CD4-positive, alpha-beta T cell (primary cell): ENCODE measurements around the gene NTM. TPM values are rescaled to one million over a fixed set of nuclear protein-coding genes. Genes with fewer than 3 reads are reported as not detected.

Source experiments
- ATAC-seq: fragments of 200-7000 bp; cut with Tn5 transposase; one replicate; pipeline ENCODE4 v1.10.0; 2022; ENCODE audit warnings: mild to moderate bottlenecking; ENCODE audit not compliant: poor library complexity
- CTCF ChIA-PET: fragments of 350-600 bp; sonication (Branson Sonifier 250); formaldehyde crosslinking; loops from one replicate; lab custom pipeline; 2021; ENCODE audit warnings: antibody characterized with exemption, inconsistent platforms; lab: Charles Lee
- POLR2A ChIA-PET: fragments of 350-600 bp; sonication (Branson Sonifier 250); formaldehyde crosslinking; loops from one replicate; lab custom pipeline; 2021; ENCODE audit warnings: antibody characterized with exemption, inconsistent platforms; lab: Charles Lee
- DNase-seq, 14 experiments: peaks; one replicate each; pipeline ENCODE4 v3.0.0-alpha.2; 2013 to 2020; ENCODE audit warnings: mixed read lengths in 2 of 14
- H3K27ac ChIP-seq, 2 donors: one replicate each; pipeline versions ENCODE4 v1.5.1 to v1.7.0; 2013; ENCODE audit warnings: low read length in 2 of 2, low read depth in 1 of 2, mild to moderate bottlenecking in 1 of 2
- H3K27me3 ChIP-seq, 2 experiments: 1 replicate in 1 of 2; 2 replicates in 1 of 2; pipeline versions ENCODE4 v1.6.1 to v1.7.0; 2013; ENCODE audit warnings: low read length in 2 of 2, control low read depth in 1 of 2, mild to moderate bottlenecking in 1 of 2, moderate library complexity in 1 of 2; ENCODE audit not compliant: insufficient read depth in 2 of 2, control insufficient read depth in 1 of 2
- H3K36me3 ChIP-seq: one replicate; pipeline ENCODE4 v1.6.1; 2013; ENCODE audit warnings: low read length, control low read depth; ENCODE audit not compliant: insufficient read depth
- H3K4me1 ChIP-seq: one replicate; pipeline ENCODE4 v1.6.1; 2013; ENCODE audit warnings: low read length, control low read depth; ENCODE audit not compliant: insufficient read depth
- H3K4me3 ChIP-seq: one replicate; pipeline ENCODE4 v1.5.1; 2013; ENCODE audit warnings: mild to moderate bottlenecking, low read length, moderate library complexity
- H3K9me3 ChIP-seq, 2 experiments: 1 replicate in 1 of 2; 2 replicates in 1 of 2; pipeline versions ENCODE4 v1.6.1 to v1.7.0; 2013; ENCODE audit warnings: low read length in 2 of 2, mild to moderate bottlenecking in 2 of 2, control low read depth in 1 of 2, moderate library complexity in 1 of 2; ENCODE audit not compliant: control insufficient read depth in 1 of 2, insufficient read depth in 1 of 2
- H3K27ac Mint-ChIP-seq: one replicate; pipeline ENCODE4 v1.8.0; 2020; ENCODE audit warnings: mixed read lengths
- H3K27me3 Mint-ChIP-seq: one replicate; pipeline ENCODE4 v1.8.0; 2021; ENCODE audit warnings: mixed read lengths
- H3K36me3 Mint-ChIP-seq: one replicate; pipeline ENCODE4 v1.8.0; 2021; ENCODE audit warnings: low read depth, mixed read lengths
- H3K4me1 Mint-ChIP-seq: one replicate; pipeline ENCODE4 v1.8.0; 2021; ENCODE audit warnings: low read depth, mixed read lengths
- H3K4me3 Mint-ChIP-seq: one replicate; pipeline ENCODE4 v1.8.0; 2020; ENCODE audit warnings: mild to moderate bottlenecking, mixed read lengths
- H3K9me3 Mint-ChIP-seq: one replicate; pipeline ENCODE4 v1.8.0; 2020; ENCODE audit warnings: mixed read lengths
- intact Hi-C, 2 experiments: fragments of 100-400 bp; cut with DNase I in 1 of 2; cut with micrococcal nuclease in 1 of 2; formaldehyde crosslinking; loops; one replicate each; pipeline versions ENCODE4 v1.15.1 to v1.9.0; 2023 to 2025; cut with DNase I, micrococcal nuclease
- total RNA-seq, 174 experiments: library from RNA in 2 of 174; stranded (reverse) in 2 of 174; gene quantifications; one replicate each; pipeline ENCODE4 v1.2.3 and lab custom pipeline; 2021 to 2026
- TF ChIP-seq, protein P1 (sequence below): fragments of 200-600 bp; IDR thresholded peaks from one replicate; pipeline ENCODE4 v1.8.0; 2022; ENCODE audit warnings: antibody characterized with exemption, mild to moderate bottlenecking

The NTM gene
- total RNA-seq, 2 experiments from 2014 or later = not detected

DNA sequence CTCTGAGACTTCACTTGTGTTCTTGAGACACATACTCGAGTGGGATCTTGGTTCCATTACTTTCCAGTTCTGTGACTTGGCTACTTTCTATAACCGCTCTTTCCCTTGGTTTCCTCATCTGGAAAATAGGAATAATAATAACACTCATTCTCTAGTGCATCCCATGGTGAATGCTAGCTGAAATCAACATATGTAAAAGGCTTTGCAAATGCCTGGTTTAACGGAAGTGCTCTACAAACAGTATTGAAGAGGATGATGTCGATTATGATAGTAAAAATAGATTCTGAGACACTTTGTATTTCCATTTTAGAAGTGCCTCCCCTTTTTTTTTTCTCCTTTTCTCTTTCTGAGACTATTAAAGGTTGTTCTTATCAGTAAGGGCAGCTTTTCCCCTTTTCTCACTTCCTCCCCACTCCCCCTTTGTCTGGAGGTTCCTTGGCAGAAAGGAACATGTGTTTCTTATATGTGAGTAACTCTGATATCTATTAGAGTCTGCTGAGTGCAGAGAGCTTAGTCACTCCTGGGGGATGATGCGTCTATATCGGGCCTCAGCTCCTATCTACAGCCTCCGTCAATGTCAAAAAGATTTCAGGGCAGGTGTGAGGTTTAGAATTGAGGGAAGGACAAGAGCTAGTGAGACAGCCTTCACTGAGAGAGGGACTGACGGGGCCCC lies 489.3 kb downstream of the NTM start:
- DNase-seq = no peak

DNA sequence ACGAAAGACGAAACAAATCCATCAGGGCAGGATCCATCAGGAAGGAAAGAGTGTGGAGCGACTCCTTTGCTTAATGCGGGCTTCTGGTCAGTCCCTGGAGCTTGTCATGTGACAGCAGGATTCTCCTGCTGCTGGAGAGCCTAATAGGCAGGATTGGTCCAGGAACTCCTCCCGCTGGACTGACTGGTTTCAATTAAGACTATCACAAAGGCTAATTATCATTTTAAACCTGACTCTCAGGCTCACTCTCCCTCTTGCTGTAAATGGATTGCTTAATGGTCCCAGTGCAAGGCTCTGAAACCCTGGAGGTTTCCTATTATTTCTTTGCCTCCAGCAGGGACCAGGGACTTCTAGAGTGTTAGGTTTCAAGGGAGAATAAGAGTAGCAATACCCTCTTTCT lies 493.8 kb downstream of the NTM start:
- intact Hi-C loops = no loop called here
- H3K4me1 ChIP-seq = no peaks in the 10 kb centered on the region
- no peak overlapping the region for H3K4me3 Mint-ChIP-seq

More for the DNA sequence above, 489.3 kb downstream of the NTM start:
- POLR2A ChIA-PET = no interaction called here
- CTCF ChIA-PET = no interaction called here
- no peak overlapping the region for H3K27ac ChIP-seq
- Mint-ChIP-seq H3K27me3 (no peaks in the 10 kb centered on the region), H3K4me1 (no peaks in the 10 kb centered on the region), H3K36me3 (no peaks in the 10 kb centered on the region), H3K9me3 (no peaks in the 10 kb centered on the region), H3K27ac (no peak overlapping the region), H3K4me3 (no peak overlapping the region)
- no peak overlapping the region for H3K4me3 ChIP-seq
- TF ChIP-seq, protein P1, sequence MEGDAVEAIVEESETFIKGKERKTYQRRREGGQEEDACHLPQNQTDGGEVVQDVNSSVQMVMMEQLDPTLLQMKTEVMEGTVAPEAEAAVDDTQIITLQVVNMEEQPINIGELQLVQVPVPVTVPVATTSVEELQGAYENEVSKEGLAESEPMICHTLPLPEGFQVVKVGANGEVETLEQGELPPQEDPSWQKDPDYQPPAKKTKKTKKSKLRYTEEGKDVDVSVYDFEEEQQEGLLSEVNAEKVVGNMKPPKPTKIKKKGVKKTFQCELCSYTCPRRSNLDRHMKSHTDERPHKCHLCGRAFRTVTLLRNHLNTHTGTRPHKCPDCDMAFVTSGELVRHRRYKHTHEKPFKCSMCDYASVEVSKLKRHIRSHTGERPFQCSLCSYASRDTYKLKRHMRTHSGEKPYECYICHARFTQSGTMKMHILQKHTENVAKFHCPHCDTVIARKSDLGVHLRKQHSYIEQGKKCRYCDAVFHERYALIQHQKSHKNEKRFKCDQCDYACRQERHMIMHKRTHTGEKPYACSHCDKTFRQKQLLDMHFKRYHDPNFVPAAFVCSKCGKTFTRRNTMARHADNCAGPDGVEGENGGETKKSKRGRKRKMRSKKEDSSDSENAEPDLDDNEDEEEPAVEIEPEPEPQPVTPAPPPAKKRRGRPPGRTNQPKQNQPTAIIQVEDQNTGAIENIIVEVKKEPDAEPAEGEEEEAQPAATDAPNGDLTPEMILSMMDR = no peak
- H3K36me3 ChIP-seq = no peaks in the 10 kb centered on the region
- ATAC-seq = no peak
- H3K9me3 ChIP-seq = peaks cover 0 to 3% of the 10 kb centered on the region in 2 experiments
- no peaks in the 10 kb centered on the region for H3K27me3 ChIP-seq
- intact Hi-C loops = no loop called here
- no peaks in the 10 kb centered on the region for H3K4me1 ChIP-seq

DNA sequence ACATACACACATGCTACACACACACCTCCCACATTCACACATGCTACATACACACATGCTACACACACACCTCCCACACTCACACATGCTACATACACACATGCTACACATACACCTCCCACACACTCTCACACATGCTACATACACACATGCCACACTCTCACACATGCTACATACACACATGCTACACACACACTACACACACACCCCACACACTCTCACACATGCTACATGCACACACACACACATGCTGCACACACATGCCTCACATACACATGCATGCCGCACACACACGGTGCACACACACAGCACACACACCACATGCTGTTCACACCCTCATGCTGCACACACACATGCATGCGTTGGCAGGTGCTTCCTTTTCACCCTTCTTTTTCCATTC lies 495.4 kb downstream of the NTM start:
- ATAC-seq (no peak), DNase-seq (no peak)
- Mint-ChIP-seq H3K4me3 (no peak overlapping the region), H3K36me3 (no peaks in the 10 kb centered on the region), H3K27ac (no peak overlapping the region), H3K4me1 (no peaks in the 10 kb centered on the region), H3K27me3 (no peaks in the 10 kb centered on the region), H3K9me3 (no peaks in the 10 kb centered on the region)
- Histone ChIP-seq H3K4me3 (no peak overlapping the region), H3K27me3 (no peaks in the 10 kb centered on the region), H3K27ac (no peak overlapping the region), H3K36me3 (no peaks in the 10 kb centered on the region), H3K9me3 (peaks cover 0 to 14% of the 10 kb centered on the region in 2 experiments), H3K4me1 (no peaks in the 10 kb centered on the region)
- intact Hi-C loops = no loop called here
- POLR2A ChIA-PET = no interaction called here
- TF ChIP-seq, protein P1 = no peak
- CTCF ChIA-PET = no interaction called here

More for the DNA sequence above, 493.8 kb downstream of the NTM start:
- H3K27ac Mint-ChIP-seq = no peak overlapping the region
- ATAC-seq = no peak
- H3K4me1 Mint-ChIP-seq = no peaks in the 10 kb centered on the region
- H3K4me3 ChIP-seq = no peak overlapping the region
- H3K36me3 Mint-ChIP-seq = no peaks in the 10 kb centered on the region
- no peaks in the 10 kb centered on the region for H3K27me3 ChIP-seq
- CTCF ChIA-PET = no interaction called here
- no peaks in the 10 kb centered on the region for H3K9me3 Mint-ChIP-seq
- peaks cover 0 to 14% of the 10 kb centered on the region in 2 experiments for H3K9me3 ChIP-seq
- H3K27ac ChIP-seq = no peak overlapping the region
- POLR2A ChIA-PET = no interaction called here
- no peaks in the 10 kb centered on the region for H3K27me3 Mint-ChIP-seq
- no peaks in the 10 kb centered on the region for H3K36me3 ChIP-seq
- no peak for DNase-seq
- TF ChIP-seq, protein P1 = no peak
